Measurements from ENCODE around the gene ZEB1.
"Not testable (repeated sequence)": the region's sequence is repeated elsewhere in the genome, so short reads cannot be mapped to it uniquely, and the experiment has no call there.

ZEB1 gene

GRCh38 chr10:31372439-31372838 lies 53.4 kb downstream of the ZEB1 start:
- DNase-seq = no peak

GRCh38 chr10:31374146-31374696 lies 55.2 kb downstream of the ZEB1 start:
- no peak for DNase-seq

DNA sequence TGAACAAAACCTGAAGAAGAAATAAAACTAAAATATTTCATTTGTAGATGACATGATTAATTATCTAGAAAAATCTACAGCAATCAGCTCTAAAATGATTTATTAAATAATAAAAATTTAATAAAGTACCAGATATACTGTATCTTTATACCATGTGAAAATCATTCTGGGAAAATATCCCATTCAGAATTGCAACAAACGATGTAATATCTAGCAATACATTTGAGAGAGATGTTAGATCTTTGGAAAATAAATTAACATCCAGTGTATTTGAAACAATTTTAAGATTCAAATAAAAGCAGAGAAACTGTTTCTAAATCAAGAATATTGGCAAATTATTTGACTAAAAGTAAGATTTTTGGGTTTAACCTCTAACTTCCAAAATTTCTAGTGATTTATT lies 62.2 kb downstream of the ZEB1 start:
- DNase-seq = no peak

DNA sequence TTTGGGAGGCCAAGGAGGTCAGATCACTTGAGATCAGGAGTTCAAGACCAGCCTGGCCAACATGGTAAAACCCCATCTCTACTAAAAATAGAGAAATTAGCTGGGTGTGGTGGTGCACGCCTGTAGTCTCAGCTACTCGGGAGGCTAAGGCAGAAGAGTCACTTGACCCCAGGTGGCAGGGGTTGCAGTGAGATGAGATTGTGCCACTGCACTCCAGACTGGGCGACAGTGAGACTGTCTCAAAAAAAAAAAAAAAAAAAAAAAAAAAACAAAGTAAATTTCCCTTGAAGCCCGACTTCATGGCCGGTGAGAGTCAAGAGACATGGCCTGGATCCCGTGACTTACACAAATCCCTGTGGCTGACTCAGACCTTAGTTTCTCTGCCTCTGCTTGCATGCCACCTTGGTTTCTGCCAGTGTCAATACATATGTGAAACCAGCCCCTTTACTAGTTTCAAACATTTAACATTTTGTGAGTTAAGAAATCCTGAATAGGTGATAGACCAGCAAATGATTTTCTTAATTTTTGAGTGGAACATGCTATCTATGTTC lies 62.8 kb downstream of the ZEB1 start:
- DNase-seq = no peak

DNA sequence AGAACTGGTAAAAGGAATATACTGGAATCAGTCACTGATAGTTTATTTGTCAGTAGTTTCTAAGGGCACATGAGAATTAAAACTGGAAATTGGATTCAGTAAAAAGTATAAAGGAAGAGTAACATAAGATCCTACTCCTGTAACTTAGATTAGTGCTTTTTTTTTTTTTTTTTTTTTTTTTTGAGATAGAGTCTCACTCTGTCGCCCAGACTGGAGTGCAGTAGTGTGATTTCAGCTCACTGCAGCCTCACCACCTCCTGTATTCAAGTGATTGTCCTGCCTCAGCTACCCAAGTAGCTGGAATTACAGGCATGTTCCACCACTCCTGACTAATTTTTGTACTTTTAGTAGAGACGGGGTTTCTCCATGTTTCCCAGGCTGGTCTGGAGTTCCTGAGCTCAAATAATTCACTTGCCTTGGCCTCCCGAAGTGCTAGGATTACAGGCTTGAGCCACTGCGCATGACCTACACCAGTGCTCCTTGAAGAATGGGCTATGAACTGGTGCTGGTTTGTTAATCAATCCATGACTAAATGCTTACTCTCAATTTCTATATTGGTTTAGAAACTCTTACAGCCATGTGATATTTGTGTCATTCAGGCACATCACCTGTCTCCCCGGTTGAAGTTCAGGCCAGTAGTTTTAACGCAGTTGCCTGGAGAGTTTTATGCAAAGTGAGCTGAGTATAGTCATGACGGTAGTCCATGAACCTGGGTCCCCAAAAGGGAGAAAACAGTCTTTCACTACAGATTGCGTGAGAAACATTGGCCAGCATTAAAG lies 65.0 kb downstream of the ZEB1 start:
- DNase-seq = no peak

- no peak for DNase-seq
Observed at GRCh38 chr10:31384589-31384949, 65.6 kb downstream of the ZEB1 start.

DNA sequence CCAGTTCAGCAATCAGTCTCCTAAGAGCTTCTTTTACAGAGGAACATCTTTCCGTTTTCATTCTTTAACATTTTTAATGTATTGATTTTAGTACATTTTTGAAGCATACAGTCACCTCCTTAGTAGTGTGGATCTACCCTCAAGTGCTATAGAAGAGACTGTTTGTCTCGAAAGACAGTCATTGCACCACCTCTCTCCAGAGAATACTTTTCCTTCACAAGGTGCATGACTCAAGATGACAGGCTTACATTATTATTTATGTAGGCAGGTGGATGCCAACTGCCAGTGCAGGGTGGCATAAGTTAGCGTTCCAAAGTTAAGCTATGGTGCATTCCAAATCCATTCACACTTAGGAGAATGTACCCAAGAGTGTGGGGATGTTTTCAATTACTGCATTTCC lies 71.8 kb downstream of the ZEB1 start:
- no peak for DNase-seq

DNA sequence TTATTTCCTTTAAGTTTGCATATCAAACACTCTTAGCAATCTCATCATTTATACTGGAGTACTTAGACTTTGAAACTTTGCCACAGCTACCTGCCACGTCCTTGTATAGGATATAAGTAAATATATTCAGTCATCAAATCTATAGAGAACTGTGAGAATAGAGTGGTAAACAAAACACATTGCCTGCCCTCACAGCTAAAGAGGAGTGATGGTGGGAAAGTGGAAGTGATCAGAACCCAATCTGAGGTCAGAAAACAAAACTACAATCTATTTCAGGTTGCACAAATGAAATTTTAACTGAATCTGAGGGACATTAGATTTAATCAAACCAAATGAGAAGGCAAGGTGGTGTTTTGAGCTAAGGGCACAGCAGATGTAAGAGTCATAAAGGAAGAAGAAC lies 74.8 kb downstream of the ZEB1 start:
- DNase-seq = no peak

DNA sequence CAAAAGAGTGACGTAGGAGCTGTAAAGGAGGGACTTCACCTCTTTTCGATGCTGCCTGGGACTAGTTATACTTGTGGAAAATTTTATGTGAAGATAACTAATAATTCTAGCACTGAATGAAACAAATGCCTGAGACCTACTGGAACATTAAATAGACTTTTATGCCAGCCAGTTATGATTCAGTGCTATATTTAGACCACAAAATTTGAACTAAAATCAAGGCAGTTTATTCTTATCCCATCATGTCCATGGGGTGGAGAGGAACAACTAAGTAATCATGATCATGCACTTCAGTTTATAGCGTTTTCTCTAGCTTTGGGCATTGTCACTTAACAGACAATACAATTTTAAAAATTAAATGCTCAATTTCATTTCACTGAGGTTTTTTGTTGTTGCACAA lies 76.7 kb downstream of the ZEB1 start:
- no peak for DNase-seq

DNA sequence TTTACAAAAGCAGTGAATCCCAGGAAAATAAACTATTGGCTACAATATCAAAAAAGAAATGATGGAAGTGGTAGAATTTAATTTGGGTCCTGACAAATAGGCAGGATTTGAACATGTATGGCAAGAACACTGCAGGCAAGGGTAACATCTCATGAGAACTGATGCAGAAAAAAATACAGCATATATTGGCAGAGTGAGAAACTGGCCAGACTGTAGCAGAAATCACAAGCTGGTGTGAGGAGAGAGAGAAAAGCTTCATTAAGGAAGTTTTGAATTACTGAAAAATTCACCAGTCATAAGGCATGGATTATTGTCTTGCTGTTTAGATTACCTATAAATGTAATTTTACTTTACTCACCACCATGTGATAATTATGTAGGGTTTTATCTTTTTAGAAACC lies 77.4 kb downstream of the ZEB1 start:
- DNase-seq = no peak

DNA sequence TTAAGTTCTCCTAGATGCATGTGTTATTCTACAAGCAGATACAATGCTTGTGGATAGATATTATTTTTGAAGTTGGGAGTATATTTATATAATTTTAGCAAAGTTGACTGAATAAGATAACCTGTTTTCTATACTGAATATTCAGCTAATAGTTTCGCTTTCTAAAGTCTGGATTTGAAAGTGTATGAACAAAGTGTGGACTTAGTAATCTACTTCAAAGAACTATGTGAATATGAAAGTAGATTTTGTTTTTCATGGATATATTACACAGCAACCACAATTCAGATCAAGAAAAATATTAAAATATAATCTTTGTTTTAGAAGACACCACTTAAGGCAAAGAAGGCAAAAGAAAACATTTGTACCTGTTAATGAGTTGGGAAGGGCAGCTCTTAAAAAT lies 78.8 kb downstream of the ZEB1 start:
- no peak for DNase-seq

- no peak for DNase-seq
Observed at GRCh38 chr10:31399171-31399570, 80.2 kb downstream of the ZEB1 start.

- no peak for DNase-seq
Observed at GRCh38 chr10:31399631-31400030, 80.6 kb downstream of the ZEB1 start.

- DNase-seq = no peak
Observed at GRCh38 chr10:31401287-31401686, 82.3 kb downstream of the ZEB1 start.

- no peak for DNase-seq
Observed at GRCh38 chr10:31404640-31405039, 85.6 kb downstream of the ZEB1 start.

- DNase-seq = not testable (repeated sequence)
Observed at GRCh38 chr10:31405829-31406228, 86.8 kb downstream of the ZEB1 start.

- not testable (repeated sequence) for DNase-seq
Observed at GRCh38 chr10:31412397-31412796, 93.4 kb downstream of the ZEB1 start.

GRCh38 chr10:31413325-31413724 lies 94.3 kb downstream of the ZEB1 start:
- DNase-seq = no peak

GRCh38 chr10:31418481-31418880 lies 99.5 kb downstream of the ZEB1 start:
- DNase-seq = no peak

DNA sequence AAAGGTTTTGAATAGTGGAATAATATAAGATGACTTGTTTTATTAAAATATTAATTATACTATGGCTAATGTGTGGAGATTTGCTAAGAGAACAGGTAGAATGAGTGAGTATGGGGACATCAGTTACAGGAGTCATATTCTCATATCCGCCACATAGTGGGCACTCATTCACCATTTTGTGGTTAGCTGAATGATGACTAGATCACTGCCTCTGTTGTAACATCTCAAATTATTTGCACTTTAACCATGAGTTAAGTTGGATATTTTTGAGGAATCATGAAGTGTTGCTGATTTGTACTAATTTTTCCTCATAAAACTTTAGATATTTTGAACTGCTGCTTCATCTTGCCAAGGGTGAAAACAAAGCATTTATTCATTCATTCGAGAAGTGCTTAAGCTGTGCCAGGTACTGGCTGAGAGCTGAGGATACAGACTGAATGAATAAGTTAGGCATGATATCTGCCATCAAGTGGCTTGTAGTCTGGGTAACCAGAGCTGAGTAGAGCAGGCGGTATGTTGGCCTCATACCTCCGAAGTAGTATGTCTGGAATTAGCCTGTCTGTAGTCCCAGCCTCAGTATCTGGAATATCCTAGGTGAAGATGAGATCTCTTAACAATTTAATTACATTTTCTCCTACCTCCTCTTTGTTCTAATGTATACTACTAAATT lies 100.5 kb downstream of the ZEB1 start:
- no peak for DNase-seq

DNA sequence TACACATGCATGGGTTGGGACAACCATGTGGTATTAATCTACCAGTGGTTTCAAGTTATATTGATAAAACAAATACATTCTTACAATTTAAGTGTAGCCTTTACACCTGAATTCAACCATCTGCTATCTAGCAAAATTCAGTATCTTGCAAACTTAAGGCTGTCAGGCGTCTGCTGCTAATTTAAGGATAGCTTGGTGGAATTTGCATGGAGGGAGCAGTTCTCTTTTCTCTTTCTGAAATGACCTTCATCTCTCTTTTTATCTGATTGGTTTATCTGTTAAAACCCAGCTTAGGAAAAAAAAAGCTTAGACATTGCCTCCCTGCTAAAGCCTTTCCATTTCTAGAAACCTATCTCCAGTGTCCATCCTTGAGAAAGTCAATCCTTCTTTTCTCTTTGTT lies 102.3 kb downstream of the ZEB1 start:
- DNase-seq = no peak

DNA sequence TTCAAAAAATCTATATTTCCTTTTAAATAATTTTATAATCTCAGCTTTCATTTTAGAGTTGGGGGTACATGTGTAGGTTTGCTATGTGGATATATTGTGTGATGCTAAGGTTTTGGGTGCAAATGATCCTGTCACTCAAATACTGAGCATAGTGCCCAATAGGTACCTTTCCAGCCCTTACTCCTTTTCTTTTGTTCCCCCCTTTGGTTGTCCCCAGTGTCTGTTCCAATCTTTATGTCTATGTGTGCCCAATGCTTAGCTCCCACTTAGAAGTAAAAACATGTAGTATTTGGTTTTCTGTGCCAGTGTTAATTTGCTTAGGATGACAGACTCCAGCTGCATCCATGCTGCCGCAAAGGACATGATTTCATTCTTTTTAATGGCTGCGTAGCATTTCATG lies 103.6 kb downstream of the ZEB1 start:
- DNase-seq = no peak

- no peak for DNase-seq
Observed at GRCh38 chr10:31424473-31424872, 105.5 kb downstream of the ZEB1 start.

- no peak for DNase-seq
Observed at GRCh38 chr10:31426401-31426800, 107.4 kb downstream of the ZEB1 start.

Data from NCI-H2081 treated with DMSO at 0.1 percent for 48 hours (cell line).